Hematopoietic multipotent progenitor cell treated with erythropoietin and hydrocortisone succinate and interleukin-3 and kit ligand, for 4 days (in vitro differentiated cells): Measurements from ENCODE around the gene C9orf153.
A peak's percentile ranks its signal among the peaks of the same experiment; 100 is the strongest.
"Not testable (repeated sequence)": the region's sequence is repeated elsewhere in the genome, so short reads cannot be mapped to it uniquely, and the experiment has no call there.

Experiments
- DNase-seq: peaks from one replicate; pipeline ENCODE4 v3.0.0-alpha.2; 2015

C9orf153 gene

GRCh38 chr9:86259557-86259956 is at the start of gene C9orf153:
Gene C9orf153, minus strand, starts transcription at chr9:86259657. Its CDS starts 30,054 bp downstream, at chr9:86229603.
- DNase-seq, result no peak

- no peak for DNase-seq
These were observed 49.2 kb upstream of the C9orf153 start for GRCh38 chr9:86308687-86309086.

DNA sequence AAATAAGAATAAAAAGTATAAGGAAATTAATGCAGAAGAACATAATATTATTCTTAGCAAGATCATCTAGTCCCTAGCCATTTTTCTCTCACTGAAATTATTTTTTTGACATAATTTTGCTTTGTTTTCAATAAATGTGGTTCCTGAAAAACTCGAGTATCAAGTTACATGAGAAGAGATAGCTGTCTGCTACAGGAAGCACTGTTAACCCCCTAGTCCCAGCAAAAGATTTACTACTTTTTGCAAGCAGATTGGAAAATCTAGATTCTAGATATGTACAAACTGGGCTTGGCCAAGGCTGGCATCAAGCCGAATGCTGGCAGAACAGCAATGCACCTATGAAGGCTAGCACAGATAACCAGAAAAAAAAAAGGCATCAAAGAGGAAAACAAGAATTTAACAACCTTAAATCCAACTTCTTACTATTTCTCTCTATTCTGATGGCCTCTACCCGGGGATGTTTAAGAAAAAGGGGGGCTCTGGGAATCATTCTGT is 44.8 kb upstream of the C9orf153 start:
- DNase-seq, result no peak

GRCh38 chr9:86303316-86303975 is 44.0 kb upstream of the C9orf153 start:
- DNase-seq, result no peak

DNA sequence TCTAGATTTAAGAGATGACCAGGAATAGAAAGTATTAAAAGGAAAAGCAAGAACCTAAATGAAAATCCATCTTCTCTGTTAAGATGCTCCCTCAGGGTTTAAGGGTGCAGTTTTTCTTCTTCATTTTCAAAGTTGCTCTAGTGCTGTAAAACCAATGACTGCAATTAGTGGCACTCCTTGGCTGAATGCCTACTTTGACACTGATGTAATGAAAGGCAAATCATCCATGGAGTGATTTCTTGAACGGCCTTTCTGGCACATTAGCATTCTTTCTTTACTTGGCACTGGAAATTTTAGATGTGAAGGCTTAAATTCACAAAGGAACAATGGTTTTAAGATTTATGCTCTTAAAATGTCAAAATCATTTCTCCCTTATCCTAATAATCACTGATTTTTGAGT is 42.2 kb upstream of the C9orf153 start:
- DNase-seq, result no peak

GRCh38 chr9:86300701-86301100 is 41.2 kb upstream of the C9orf153 start:
- DNase-seq, result no peak

DNA sequence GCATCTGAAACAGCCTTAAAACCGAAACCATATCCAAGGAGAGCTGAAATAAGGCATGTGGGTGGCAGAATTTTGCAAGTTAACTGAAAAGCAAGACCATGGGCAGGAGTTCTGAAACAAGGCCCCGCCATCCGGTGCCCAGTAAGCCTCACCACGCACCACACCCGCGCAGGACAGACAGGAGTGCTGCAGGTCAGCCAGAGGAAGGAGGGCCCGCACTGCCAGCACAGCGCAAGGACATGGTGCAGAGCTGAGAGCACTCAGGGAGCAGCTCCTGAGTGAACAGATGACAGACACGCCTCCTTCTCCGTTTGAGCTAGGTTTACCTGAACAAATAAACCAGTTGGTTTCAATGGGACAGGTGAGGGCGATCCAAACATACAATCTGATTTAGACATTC is 39.4 kb upstream of the C9orf153 start:
- no peak for DNase-seq

- DNase-seq, result not testable (repeated sequence)
These were observed 30.9 kb upstream of the C9orf153 start for GRCh38 chr9:86290341-86290740.

DNA sequence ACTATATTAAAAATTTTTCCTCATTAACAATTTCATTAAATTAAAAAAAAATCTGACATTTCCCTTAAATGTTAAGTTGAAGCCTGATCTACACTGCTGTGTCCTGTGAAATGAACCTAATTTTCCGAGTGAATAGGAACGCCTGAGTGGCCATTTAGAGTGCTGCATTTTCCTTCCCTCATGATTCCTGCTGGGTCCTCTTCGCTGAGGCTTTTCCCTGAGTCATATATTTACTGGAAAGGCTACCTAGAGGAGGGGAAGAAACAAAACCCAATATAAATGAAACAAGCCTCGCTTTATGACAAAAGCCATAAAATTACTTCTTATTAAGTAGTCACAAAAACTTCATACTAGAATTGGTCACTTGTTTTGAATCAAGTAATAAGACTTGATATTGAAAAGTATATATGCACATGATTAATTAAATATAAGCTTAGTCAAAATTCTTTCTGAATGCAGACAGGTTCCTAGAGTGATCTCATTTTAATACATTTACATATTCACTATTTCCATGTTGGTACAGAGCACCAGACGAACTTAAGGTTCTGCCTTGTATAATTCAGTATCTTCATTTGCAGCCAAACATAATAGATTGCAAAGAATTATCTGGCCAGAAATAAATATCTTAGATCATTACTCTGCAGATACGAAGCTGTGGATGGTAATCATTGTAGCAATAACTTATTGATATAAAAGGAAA is 29.2 kb upstream of the C9orf153 start:
- no peak for DNase-seq

- peak; percentile 82 for DNase-seq
These were observed 27.6 kb upstream of the C9orf153 start for GRCh38 chr9:86287013-86287412.

- DNase-seq, result peak; percentile 88
These were observed 26.8 kb upstream of the C9orf153 start for GRCh38 chr9:86286278-86286677.

- peak; percentile 94 for DNase-seq
These were observed 25.8 kb upstream of the C9orf153 start for GRCh38 chr9:86285261-86285660.

GRCh38 chr9:86282979-86283535 is 23.6 kb upstream of the C9orf153 start:
- peak; percentile 89 for DNase-seq

DNA sequence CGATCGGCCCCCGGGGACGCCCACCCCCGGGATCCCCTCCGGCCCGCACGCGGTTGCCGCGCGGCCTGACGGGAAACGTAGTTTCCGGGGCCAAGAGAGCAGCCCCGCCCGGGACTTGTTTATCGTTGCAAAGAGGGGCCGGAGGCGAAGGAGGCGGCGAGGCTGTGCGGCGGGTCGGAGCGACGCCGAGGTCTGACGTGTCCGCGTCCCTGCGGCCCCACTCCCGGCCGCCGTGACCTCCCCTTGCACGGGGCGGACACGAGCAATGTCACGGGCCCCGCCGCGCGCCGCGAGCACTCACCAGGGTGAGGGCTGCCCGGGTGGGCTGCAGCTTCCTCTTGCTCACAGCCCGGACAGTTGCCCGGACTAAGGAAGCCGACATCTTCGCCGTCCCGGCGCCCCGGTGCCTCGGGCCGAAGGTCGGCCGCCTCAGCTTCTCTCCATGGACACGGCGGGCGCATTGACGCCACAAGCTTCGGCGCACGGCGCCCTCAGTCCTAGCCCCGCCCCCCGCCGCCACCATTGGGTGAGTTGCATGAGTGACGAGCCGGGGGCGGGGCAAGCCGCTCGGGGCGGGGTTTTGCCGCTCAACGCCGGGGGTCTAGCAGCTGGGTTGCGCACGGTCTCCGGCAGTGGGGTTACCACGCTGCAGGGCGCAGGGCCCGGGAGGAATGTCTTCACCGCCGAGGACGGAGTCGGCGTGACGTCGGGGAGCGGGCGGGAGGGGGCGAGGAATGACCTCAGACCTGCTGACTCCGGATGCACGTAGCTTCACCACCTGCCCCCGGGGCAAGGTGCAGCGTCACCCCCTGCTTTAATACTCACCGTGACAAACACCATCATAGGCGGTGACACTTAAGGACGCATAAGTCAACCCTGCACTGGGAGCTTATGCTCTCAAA is 22.9 kb upstream of the C9orf153 start, which contains the start of gene ISCA1:
Gene ISCA1, minus strand, starts transcription at position 462 of the 902 bp plus-strand sequence. Its CDS starts 80 bp downstream, at position 382.
- peak; percentile 98 for DNase-seq

DNA sequence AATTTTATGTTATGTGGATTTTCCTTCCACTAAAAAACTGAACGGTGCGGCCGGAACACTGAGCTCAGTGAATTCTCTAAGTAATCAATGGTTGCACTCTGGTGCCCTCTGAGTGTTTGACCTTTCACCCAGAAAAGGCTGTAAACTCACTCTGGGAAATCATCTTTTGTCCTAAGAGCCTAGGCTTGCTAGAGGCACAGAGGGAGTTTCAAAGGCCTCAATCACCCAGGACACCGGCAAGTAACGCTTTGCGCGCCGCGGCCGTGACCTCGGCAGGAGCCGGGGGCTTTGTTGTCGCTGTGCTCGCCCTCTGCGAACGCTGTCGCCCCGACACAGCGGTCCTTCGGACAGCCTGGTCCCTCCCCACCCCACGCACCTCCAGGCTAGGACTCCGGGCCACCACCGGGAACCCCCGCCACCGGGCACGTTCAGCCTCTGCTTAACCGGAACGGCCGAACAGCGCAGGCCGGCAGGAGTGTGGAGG is 22.2 kb upstream of the C9orf153 start:
- no peak for DNase-seq

GRCh38 chr9:86280580-86280979 is 21.1 kb upstream of the C9orf153 start:
- no peak for DNase-seq

GRCh38 chr9:86279839-86280238 is 20.4 kb upstream of the C9orf153 start:
- DNase-seq, result no peak

DNA sequence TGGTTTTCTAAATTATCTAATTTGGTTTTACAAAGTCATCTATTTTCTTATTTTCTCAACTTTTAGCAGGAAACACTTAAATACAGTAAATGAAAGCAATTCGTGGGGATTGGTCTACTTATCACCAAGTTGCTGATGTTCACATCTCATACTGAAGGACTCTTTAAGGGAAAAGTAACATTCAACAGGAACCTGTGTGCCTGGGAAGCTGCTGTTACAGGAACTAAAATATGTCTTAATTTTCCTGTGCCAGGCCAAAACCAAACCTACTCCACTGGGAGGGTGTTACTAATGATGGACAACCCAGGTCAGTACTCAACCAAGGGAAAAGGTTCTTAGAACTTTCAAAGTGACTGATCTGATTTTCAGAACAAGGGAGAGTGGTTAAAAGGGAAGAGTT is 17.6 kb upstream of the C9orf153 start:
- no peak for DNase-seq

DNA sequence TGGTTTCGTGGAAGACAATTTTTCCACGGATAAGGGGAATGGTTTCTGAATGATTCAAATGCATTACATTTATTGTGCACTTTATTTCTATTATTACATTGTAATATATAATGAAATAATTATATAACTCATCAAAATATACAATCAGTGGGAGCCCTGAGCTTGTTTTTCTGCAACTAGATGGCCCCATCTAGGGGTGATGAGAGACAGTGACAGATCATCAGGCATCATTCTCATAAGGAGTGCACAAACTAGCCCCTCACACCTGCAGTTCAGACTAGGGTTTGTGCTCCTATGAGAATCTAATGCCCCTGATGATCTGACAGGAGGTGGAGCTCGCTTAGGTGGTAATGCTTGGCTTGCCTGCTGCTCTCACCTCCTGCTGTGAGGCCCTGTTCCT is 16.5 kb upstream of the C9orf153 start:
- peak; percentile 30 for DNase-seq

DNA sequence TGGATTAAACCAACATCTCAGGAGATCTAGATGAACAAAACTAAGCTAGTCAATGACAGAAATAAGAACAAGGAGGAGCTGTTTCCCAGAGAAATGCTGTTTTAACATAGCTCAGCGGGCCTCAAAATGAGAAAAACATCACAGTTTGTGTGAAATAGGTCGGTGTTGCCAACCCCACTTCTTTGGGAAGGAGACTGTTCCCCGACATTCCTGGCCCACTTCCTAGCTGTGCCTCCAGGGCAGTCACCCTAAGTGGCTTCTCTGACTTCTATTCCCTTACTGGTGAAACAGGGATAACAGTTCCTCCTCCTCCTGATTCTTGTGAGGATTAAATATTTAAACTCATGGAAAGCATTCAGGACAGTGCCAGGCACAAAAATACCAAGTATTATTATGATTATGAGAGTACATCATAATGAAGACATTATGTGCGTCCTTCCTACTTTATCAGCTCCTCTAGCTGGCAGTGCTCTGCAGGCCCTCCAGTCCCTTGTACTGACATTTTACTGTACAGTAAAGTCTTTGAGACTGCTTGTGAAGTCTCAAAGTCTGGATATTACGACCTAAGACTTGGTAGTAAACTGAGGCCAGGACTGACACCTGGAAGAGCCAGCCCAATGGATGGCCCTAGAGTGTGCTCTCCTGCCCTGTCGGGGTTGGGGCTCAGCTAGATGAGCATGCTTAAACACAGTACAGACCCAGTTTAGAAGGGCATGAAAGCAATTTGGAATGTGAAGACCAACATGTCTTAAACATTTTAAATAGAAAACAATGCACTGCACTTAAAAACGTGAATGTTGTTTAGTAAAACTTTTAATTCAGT is 15.6 kb upstream of the C9orf153 start:
- DNase-seq, result no peak

- no peak for DNase-seq
These were observed 12.8 kb upstream of the C9orf153 start for GRCh38 chr9:86272221-86272620.

DNA sequence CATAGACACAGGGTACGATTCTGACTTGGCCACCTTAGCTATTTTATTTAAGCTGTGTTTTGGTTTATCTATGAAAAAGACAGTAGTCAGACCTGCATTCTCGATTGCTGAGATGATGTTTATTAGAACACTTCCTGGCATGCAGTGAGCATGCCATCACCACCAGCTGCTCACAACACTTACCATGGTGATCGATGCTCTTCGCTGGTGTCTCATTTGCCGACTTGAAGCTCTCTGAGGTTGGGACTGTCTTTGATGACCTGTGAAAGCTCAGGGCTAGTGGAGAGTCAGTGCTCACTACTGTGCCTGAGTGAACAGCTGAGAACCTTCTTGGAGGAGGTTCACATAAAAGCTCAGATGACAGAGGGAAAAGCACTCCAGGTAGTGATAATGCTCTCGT is 4.4 kb upstream of the C9orf153 start:
- no peak for DNase-seq
